ENCODE results near the gene RPSA.

The RPSA gene

GRCh38 chr3:39383881-39384664, 22.4 kb upstream of the RPSA start:
- no peak for TF ChIP-seq CTCF (conservative IDR thresholded peaks at IDR 0.05; ENCODE audit: low read depth, low read length)
- peak; percentile 95 for DNase-seq (ENCODE audit: low read depth)
- H3K4me3 ChIP-seq (ENCODE audit: low read depth, low read length): peak overlapping the region; percentile 74

DNA sequence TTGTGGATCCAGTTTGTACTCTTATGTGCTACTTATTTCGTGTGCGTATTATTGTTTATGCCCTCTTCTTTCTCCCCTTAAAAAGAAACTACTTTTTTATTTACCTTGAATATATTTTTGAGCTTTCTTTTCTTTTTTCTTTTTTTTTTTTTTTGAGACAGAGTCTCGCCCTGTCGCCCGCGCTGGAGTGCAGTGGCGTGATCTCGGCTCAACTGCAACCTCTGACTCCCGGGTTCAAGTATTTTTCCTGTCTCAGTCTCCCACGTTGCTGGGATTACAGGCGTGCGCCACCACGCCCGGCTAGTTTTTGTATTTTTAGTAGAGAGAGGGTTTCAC, 21.9 kb upstream of the RPSA start:
- no peak for TF ChIP-seq CTCF (conservative IDR thresholded peaks at IDR 0.05; ENCODE audit: low read depth, low read length)
- peak overlapping the region; percentile 74 for H3K4me3 ChIP-seq (ENCODE audit: low read depth, low read length)
- no peak for DNase-seq (ENCODE audit: low read depth)

DNA sequence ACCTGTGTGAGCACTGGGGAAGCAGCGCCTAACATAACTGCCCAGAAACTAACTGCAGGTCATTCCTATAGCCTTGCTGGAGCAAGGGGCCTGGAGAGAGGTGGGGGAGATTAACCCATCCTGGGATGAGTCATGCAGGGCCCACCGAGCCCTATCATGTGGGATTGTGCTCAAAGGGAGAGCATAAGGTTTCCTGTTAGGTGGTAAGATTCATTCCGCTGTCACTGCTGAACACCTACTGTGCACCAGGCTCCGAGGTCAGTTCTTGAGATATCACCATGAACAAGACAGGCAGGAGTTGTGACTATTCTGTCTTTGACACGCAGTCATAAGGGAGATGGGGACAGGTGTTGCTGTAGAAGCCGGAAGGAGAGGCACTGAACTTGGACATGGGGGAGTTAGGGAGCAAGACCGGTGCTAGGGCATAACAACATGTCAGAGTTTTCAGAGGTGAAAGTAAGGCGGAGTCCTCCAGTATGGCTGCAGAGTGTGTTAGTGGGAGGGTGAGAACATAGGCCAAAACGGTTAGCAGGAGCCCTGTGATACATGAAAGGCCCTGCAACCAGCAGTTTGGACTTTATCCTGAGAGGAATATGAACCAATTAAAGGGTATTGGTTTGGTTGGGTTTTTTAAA, 20.9 kb upstream of the RPSA start:
- no peak overlapping the region for H3K4me3 ChIP-seq (ENCODE audit: low read depth, low read length)
- no peak for TF ChIP-seq CTCF (conservative IDR thresholded peaks at IDR 0.05; ENCODE audit: low read depth, low read length)
- no peak for DNase-seq (ENCODE audit: low read depth)

DNA sequence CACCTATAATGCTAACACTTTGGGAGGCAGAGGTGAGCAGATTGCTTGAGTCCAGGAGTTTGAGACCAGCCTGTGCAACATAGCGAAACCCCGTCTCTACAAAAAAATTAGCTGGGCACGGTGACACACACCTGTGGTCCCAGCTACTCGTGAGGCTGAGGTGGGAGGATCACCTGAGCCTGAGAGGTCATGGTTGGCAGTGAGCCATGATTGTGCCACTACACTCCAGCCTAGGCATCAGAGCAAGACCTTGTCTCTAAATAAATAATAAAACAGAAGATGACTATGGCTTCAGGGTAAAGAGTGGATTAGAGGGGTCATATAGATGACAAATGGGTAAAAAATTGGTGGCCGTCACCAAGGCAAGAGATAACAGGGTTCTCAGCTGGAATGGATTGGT, 20.2 kb upstream of the RPSA start:
- H3K4me3 ChIP-seq (ENCODE audit: low read depth, low read length): no peak overlapping the region
- DNase-seq (ENCODE audit: low read depth): no peak
- no peak for TF ChIP-seq CTCF (conservative IDR thresholded peaks at IDR 0.05; ENCODE audit: low read depth, low read length)

GRCh38 chr3:39387411-39387975, 19.0 kb upstream of the RPSA start:
- TF ChIP-seq CTCF (conservative IDR thresholded peaks at IDR 0.05; ENCODE audit: low read depth, low read length): no peak

DNA sequence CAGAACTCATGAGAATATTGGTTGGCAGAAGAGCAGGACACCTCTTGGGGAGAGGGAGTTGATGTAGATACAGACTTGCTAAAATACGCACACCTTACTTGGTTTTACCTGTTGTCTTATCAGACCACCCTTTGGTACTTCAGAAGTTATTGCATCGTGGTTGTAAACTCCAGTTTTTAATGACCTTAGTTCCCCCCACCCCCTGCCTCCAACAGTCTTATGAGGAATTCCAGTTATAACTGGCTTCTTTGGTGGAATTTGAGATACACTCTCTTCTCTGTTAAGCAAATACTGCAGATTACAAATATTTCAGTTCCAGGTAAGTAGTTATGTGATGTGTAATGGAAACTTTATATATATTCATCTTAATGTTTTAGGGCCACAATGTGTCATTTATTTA, 18.4 kb upstream of the RPSA start:
- no peak overlapping the region for H3K4me3 ChIP-seq (ENCODE audit: low read depth, low read length)
- DNase-seq (ENCODE audit: low read depth): no peak
- no peak for TF ChIP-seq CTCF (conservative IDR thresholded peaks at IDR 0.05; ENCODE audit: low read depth, low read length)

More at GRCh38 chr3:39387411-39387975, 19.0 kb upstream of the RPSA start:
- no peak overlapping the region for H3K4me3 ChIP-seq (ENCODE audit: low read depth, low read length)
- no peak for DNase-seq (ENCODE audit: low read depth)
